Caco-2 (cell line): ENCODE results near the gene UPK1A. TPM values are rescaled to one million over a fixed set of nuclear protein-coding genes. Genes with fewer than 3 reads are reported as not detected.

Source experiments
- BruUV-seq: library from RNA; stranded (reverse); fragments of 400-500 nt; replicated peaks from 2 replicates; lab custom pipeline; 2021; lab: Mats Ljungman, UMichigan
- CTCF ChIA-PET: fragments of 300-600 bp; sonication (Branson Sonifier 250); formaldehyde crosslinking; loops from one replicate; lab custom pipeline; 2022; ENCODE audit warnings: antibody characterized with exemption; lab: Charles Lee
- POLR2A ChIA-PET: fragments of 300-600 bp; sonication (Branson Sonifier 250); formaldehyde crosslinking; loops from one replicate; lab custom pipeline; 2022; ENCODE audit warnings: antibody characterized with exemption; lab: Charles Lee
- DNase-seq, 2 experiments: peaks; one replicate each; pipeline versions ENCODE4 v3.0.0 to v3.0.0-alpha.2; 2020 to 2022
- H3K27me3 ChIP-seq: replicated peaks from 2 replicates; pipeline ENCODE4 v1.6.0; 2011; ENCODE audit warnings: low read length; ENCODE audit not compliant: control insufficient read depth, insufficient read depth
- H3K36me3 ChIP-seq: 2 replicates; pipeline ENCODE4 v1.5.1; 2011; ENCODE audit warnings: low read length; ENCODE audit not compliant: control insufficient read depth, insufficient read depth
- H3K4me1 ChIP-seq: fragments of 250-450 bp; sonication (Bioruptor Pico); 2 replicates; pipeline ENCODE4 v1.5.1; 2020; ENCODE audit warnings: mild to moderate bottlenecking
- H3K4me3 ChIP-seq: 2 replicates; pipeline ENCODE4 v1.5.1; 2011; ENCODE audit warnings: low read depth, mild to moderate bottlenecking, control low read depth, low read length
- H3K9me3 ChIP-seq: fragments of 250-450 bp; sonication (Bioruptor Pico); 2 replicates; pipeline ENCODE4 v1.5.1; 2020; ENCODE audit warnings: mild to moderate bottlenecking, moderate library complexity
- H3K27ac Mint-ChIP-seq: one replicate; pipeline ENCODE4 v1.8.0; 2022; ENCODE audit warnings: mixed read lengths; ENCODE audit not compliant: unreplicated experiment
- H3K27me3 Mint-ChIP-seq: one replicate; pipeline ENCODE4 v1.8.0; 2022; ENCODE audit warnings: mixed read lengths; ENCODE audit not compliant: insufficient read depth, unreplicated experiment
- H3K36me3 Mint-ChIP-seq: one replicate; pipeline ENCODE4 v1.8.0; 2022; ENCODE audit warnings: mild to moderate bottlenecking, mixed read lengths; ENCODE audit not compliant: insufficient read depth, unreplicated experiment
- H3K4me1 Mint-ChIP-seq: one replicate; pipeline ENCODE4 v1.8.0; 2022; ENCODE audit warnings: low read depth, mixed read lengths; ENCODE audit not compliant: unreplicated experiment
- H3K4me3 Mint-ChIP-seq: one replicate; pipeline ENCODE4 v1.8.0; 2022; ENCODE audit warnings: mild to moderate bottlenecking, moderate library complexity, mixed read lengths; ENCODE audit not compliant: unreplicated experiment
- H3K9me3 Mint-ChIP-seq: one replicate; pipeline ENCODE4 v1.8.0; 2022; ENCODE audit warnings: mixed read lengths; ENCODE audit not compliant: unreplicated experiment
- intact Hi-C: fragments of 100-400 bp; cut with micrococcal nuclease; formaldehyde crosslinking; loops from one replicate; pipeline ENCODE4 v1.10.0; 2022; ENCODE audit not compliant: unreplicated experiment
- total RNA-seq: library from RNA; stranded (reverse); gene quantifications from 2 replicates; pipeline ENCODE4 v1.2.3, GENCODE V29; 2022
- TF ChIP-seq, protein P1 (sequence below), 2 experiments: fragments of 200-600 bp in 1 of 2; IDR thresholded peaks; 1 replicate in 1 of 2; 2 replicates in 1 of 2; pipeline versions ENCODE4 v1.5.1 to v1.8.0; 2011 to 2022; ENCODE audit warnings: antibody characterized with exemption in 1 of 2, control low read depth in 1 of 2, inconsistent platforms in 1 of 2, low read depth in 1 of 2, low read length in 1 of 2, mild to moderate bottlenecking in 1 of 2, moderate library complexity in 1 of 2; ENCODE audit not compliant: insufficient read depth in 1 of 2, severe bottlenecking in 1 of 2, unreplicated experiment in 1 of 2

The UPK1A gene
- total RNA-seq, 1 experiment from 2014 or later, result not detected

DNA sequence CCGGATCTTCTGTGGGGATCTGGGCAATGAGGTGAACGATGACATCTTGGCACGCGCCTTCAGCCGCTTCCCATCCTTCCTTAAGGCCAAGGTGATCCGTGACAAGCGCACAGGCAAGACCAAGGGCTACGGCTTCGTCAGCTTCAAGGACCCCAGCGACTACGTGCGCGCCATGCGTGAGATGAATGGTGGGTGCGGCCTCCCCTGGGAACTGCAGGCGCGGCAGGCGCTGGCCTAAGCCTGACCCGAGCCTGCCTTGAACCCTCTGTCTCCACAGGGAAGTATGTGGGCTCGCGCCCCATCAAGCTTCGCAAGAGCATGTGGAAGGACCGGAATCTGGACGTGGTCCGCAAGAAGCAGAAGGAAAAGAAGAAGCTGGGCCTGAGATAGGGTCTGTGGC lies 29.2 kb upstream of the UPK1A start:
- Mint-ChIP-seq H3K4me3 (no peak overlapping the region), H3K4me1 (no peaks in the 10 kb centered on the region), H3K27me3 (no peaks in the 10 kb centered on the region), H3K27ac (no peak overlapping the region), H3K9me3 (no peaks in the 10 kb centered on the region), H3K36me3 (peaks cover 53% of the 10 kb centered on the region)
- Histone ChIP-seq H3K36me3 (peaks cover 3% of the 10 kb centered on the region; the same call in 1 of the 2 replicates), H3K4me3 (no peak overlapping the region), H3K4me1 (peaks cover 2% of the 10 kb centered on the region), H3K27me3 (no peaks in the 10 kb centered on the region), H3K9me3 (no peaks in the 10 kb centered on the region)
- TF ChIP-seq, protein P1, sequence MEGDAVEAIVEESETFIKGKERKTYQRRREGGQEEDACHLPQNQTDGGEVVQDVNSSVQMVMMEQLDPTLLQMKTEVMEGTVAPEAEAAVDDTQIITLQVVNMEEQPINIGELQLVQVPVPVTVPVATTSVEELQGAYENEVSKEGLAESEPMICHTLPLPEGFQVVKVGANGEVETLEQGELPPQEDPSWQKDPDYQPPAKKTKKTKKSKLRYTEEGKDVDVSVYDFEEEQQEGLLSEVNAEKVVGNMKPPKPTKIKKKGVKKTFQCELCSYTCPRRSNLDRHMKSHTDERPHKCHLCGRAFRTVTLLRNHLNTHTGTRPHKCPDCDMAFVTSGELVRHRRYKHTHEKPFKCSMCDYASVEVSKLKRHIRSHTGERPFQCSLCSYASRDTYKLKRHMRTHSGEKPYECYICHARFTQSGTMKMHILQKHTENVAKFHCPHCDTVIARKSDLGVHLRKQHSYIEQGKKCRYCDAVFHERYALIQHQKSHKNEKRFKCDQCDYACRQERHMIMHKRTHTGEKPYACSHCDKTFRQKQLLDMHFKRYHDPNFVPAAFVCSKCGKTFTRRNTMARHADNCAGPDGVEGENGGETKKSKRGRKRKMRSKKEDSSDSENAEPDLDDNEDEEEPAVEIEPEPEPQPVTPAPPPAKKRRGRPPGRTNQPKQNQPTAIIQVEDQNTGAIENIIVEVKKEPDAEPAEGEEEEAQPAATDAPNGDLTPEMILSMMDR (IDR thresholded peaks at IDR 0.05; ENCODE audit: insufficient read depth in 1 of 2, low read depth in 1 of 2, low read length in 1 of 2, severe bottlenecking in 1 of 2, unreplicated experiment in 1 of 2), result no peak
- DNase-seq, result no peak
- BruUV-seq, result no TSS peak
- intact Hi-C loops, result no loop called here
- ChIA-PET POLR2A (interaction anchor here (0.5 kb wide), 1 partner anchor 101 kb away, joined by 7 read pairs; no protein-coding TSS in a partner anchor), CTCF (no interaction called here)

DNA sequence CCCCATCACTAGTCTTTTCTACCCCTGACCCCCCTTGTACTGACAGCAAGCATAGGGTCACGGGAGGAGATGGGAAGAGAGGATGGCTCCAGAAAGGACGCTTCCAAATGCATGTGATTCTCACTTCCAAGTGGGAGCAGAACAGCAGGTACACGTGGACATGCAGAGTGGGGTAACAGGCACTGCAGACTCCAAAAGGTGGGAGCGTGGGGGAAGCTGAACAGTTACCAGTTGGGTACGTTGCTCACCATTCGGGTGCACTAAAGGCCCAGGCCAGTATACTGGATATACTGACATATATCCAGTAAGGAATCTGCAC lies 27.0 kb upstream of the UPK1A start:
- ChIA-PET POLR2A (interaction anchor here (0.5 to 0.6 kb wide), 3 partner anchors 15 to 142 kb away, joined by 4 to 12 read pairs (median 5); no protein-coding TSS in a partner anchor), CTCF (no interaction called here)
- Histone ChIP-seq H3K36me3 (no peaks in the 10 kb centered on the region; the same call in 1 of the 2 replicates), H3K9me3 (no peaks in the 10 kb centered on the region), H3K4me3 (no peak overlapping the region), H3K27me3 (no peaks in the 10 kb centered on the region), H3K4me1 (peaks cover 11% of the 10 kb centered on the region)
- Mint-ChIP-seq H3K27me3 (no peaks in the 10 kb centered on the region), H3K27ac (no peak overlapping the region), H3K4me1 (no peaks in the 10 kb centered on the region), H3K4me3 (no peak overlapping the region), H3K9me3 (no peaks in the 10 kb centered on the region), H3K36me3 (peaks cover 36% of the 10 kb centered on the region)
- TF ChIP-seq, protein P1 (IDR thresholded peaks at IDR 0.05; ENCODE audit: insufficient read depth in 1 of 2, low read depth in 1 of 2, low read length in 1 of 2, severe bottlenecking in 1 of 2, unreplicated experiment in 1 of 2), result no peak
- intact Hi-C loops, result no loop called here
- no peak for DNase-seq
- BruUV-seq, result no TSS peak

DNA sequence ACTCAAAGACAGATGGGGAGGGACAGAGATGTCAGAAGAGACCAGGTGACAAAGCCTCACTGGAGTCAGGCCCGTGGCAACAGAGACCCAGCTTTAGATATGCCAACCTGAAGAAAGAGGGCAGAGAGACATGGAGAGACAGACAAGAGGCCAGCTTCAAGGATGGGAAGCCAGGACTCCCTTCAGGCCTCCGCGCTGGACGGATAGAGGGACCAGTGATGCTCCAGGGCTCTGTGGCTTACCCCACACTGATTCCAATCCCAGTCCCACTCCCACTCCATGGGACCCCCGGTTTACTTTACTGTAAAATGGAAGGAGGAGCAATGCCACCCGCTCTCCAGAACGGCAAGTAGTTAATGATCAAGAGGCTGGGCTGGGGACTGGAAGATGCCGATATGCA lies 26.5 kb upstream of the UPK1A start:
- Mint-ChIP-seq H3K27me3 (no peaks in the 10 kb centered on the region), H3K4me1 (peaks cover under 1% of the 10 kb centered on the region), H3K9me3 (no peaks in the 10 kb centered on the region), H3K4me3 (no peak overlapping the region), H3K27ac (no peak overlapping the region), H3K36me3 (peaks cover 36% of the 10 kb centered on the region)
- Histone ChIP-seq H3K4me1 (peaks cover 11% of the 10 kb centered on the region), H3K9me3 (no peaks in the 10 kb centered on the region), H3K36me3 (no peaks in the 10 kb centered on the region; the same call in 1 of the 2 replicates), H3K27me3 (no peaks in the 10 kb centered on the region), H3K4me3 (no peak overlapping the region)
- intact Hi-C loops, result loop anchor here (5.0 kb wide), 1 partner anchor 93 kb away; the partner anchor contains the start of gene TMEM147
- no TSS peak for BruUV-seq
- ChIA-PET POLR2A (interaction anchor here (0.5 to 0.6 kb wide), 3 partner anchors 15 to 143 kb away, joined by 4 to 12 read pairs (median 5); no protein-coding TSS in a partner anchor), CTCF (no interaction called here)
- TF ChIP-seq, protein P1 (IDR thresholded peaks at IDR 0.05; ENCODE audit: insufficient read depth in 1 of 2, low read depth in 1 of 2, low read length in 1 of 2, severe bottlenecking in 1 of 2, unreplicated experiment in 1 of 2), result no peak
- no peak for DNase-seq
